A549 treated with Mapracorat at 1 μM for 4 hours (cell line): ENCODE measurements around the gene FFAR2. TPM values are rescaled to one million over a fixed set of nuclear protein-coding genes. Genes with fewer than 3 reads are reported as not detected.

ENCODE experiments used
- total RNA-seq: library from RNA; stranded (reverse); fragments of 200-300 nt; extraction: Qiagen RNA extraction; gene quantifications from 5 replicates; pipeline ENCODE4 v1.2.3, GENCODE V29; 2022

The FFAR2 gene
- not detected in 5 replicates for total RNA-seq

GRCh38 chr19:35447606-35448469, at the start of gene FFAR2:
Gene FFAR2 (plus strand): TSS chr19:35448257. CDS start chr19:35449715, 1,458 bp downstream.

GRCh38 chr19:35490364-35490763, 42.3 kb downstream of the FFAR2 start, which contains the start of gene KRTDAP:
Gene KRTDAP (minus strand): TSS chr19:35490464. CDS start chr19:35490442, 22 bp downstream.

Other genes with a start within 250 kb of the FFAR2 start
- gene FAM187B, start 219.5 kb upstream of the FFAR2 start, total RNA-seq: not detected in 5 replicates
- 7.5 to 13.2 TPM (median 10.2 TPM) in 5 replicates for gene LSR, start 199.3 kb upstream of the FFAR2 start, total RNA-seq
- 129 to 167 TPM (median 147 TPM) in 5 replicates for gene USF2, start 179.3 kb upstream of the FFAR2 start, total RNA-seq
- gene HAMP, start 165.7 kb upstream of the FFAR2 start, total RNA-seq: 0.34 TPM in 1 of 5 replicates, not detected in the others
- not detected in 5 replicates for gene MAG, start 156.1 kb upstream of the FFAR2 start, total RNA-seq
- 0.85 to 1.8 TPM (median 0.98 TPM) in 5 replicates for gene CD22, start 119.1 kb upstream of the FFAR2 start, total RNA-seq
- not detected in 5 replicates for gene FFAR1, start 100.4 kb upstream of the FFAR2 start, total RNA-seq
- 0.09 TPM in 1 of 5 replicates, not detected in the others for gene FFAR3, start 89.8 kb upstream of the FFAR2 start, total RNA-seq
- gene GPR42, start 77.2 kb upstream of the FFAR2 start, total RNA-seq: not detected in 5 replicates
- not detected in 5 replicates for gene KRTDAP, start 42.2 kb downstream of the FFAR2 start, total RNA-seq
- 32.5 to 41.2 TPM (median 37.6 TPM) in 5 replicates for gene DMKN, start 65.4 kb downstream of the FFAR2 start, total RNA-seq
- gene SBSN, start 80.1 kb downstream of the FFAR2 start, total RNA-seq: 2.4 to 3.3 TPM (median 3.2 TPM) in 5 replicates
- gene GAPDHS, start 85.2 kb downstream of the FFAR2 start, total RNA-seq: 0.21 TPM in 1 of 5 replicates, not detected in the others
- 374 to 446 TPM (median 422 TPM) in 5 replicates for gene TMEM147, start 97.4 kb downstream of the FFAR2 start, total RNA-seq
- gene ATP4A, start 115.4 kb downstream of the FFAR2 start, total RNA-seq: 0.06 TPM in 1 of 5 replicates, not detected in the others
- not detected in 5 replicates for gene PMIS2, start 137.9 kb downstream of the FFAR2 start, total RNA-seq
- 11.3 to 18.9 TPM (median 15.0 TPM) in 5 replicates for gene HAUS5, start 164.5 kb downstream of the FFAR2 start, total RNA-seq
- gene RBM42, start 180.8 kb downstream of the FFAR2 start, total RNA-seq: 148 to 214 TPM (median 206 TPM) in 5 replicates
- gene ETV2, start 193.5 kb downstream of the FFAR2 start, total RNA-seq: 1.7 to 3.1 TPM (median 2.9 TPM) in 5 replicates
- gene COX6B1, start 200.1 kb downstream of the FFAR2 start, total RNA-seq: 1,323 to 1,675 TPM (median 1,366 TPM) in 5 replicates
- gene UPK1A, start 218.3 kb downstream of the FFAR2 start, total RNA-seq: 0.72 to 1.1 TPM (median 0.94 TPM) in 5 replicates